ENCODE data around the gene TLN1. TPM values are rescaled to one million over a fixed set of nuclear protein-coding genes. Genes with fewer than 3 reads are reported as not detected.

TLN1 gene
- 181 and 228 TPM in 2 replicates for total RNA-seq

DNA sequence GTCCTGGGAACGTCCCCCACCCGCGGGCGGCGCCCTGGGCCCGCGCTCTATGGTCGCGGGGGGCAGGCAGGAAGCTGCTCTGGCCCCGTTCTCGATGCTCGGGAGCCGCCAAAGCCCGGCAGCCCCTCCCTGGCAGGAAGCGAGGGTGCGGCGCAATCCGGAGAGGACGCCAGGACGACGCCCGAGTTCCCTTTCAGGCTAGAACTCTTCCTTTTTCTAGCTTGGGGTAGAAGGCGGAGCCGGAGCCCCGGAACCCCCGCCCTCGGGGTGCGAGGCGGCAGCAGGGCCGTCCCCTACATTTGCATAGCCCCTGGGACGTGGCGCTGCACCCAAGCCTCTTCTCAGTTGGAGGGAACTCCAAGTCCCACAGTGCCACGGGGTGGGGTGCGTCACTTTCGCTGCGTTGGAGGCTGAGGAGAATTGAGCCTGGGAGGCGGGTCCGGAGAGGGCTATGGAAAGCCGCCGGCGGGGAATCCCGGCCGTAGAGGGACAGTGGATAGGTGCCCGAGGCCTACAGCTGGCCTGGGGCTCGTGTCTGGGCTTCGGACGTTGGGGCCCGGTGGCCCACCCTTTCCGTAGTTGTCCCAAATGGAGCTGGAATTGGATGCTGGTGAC is at the start of gene TLN1, which contains the start of gene CREB3:
TLN1 (minus strand) TSS at position 11 of the 615 bp plus-strand sequence. CDS start 6,501 bp downstream, outside the sequence.
CREB3 (plus strand) TSS at position 482 of the 615 bp plus-strand sequence; CDS start at position 589, 107 bp downstream.

GRCh38 chr9:35754264-35754663 is 22.3 kb upstream of the TLN1 start, which contains the start of gene MSMP:
MSMP (minus strand) TSS chr9:35754276; CDS start chr9:35754129, 147 bp downstream.

DNA sequence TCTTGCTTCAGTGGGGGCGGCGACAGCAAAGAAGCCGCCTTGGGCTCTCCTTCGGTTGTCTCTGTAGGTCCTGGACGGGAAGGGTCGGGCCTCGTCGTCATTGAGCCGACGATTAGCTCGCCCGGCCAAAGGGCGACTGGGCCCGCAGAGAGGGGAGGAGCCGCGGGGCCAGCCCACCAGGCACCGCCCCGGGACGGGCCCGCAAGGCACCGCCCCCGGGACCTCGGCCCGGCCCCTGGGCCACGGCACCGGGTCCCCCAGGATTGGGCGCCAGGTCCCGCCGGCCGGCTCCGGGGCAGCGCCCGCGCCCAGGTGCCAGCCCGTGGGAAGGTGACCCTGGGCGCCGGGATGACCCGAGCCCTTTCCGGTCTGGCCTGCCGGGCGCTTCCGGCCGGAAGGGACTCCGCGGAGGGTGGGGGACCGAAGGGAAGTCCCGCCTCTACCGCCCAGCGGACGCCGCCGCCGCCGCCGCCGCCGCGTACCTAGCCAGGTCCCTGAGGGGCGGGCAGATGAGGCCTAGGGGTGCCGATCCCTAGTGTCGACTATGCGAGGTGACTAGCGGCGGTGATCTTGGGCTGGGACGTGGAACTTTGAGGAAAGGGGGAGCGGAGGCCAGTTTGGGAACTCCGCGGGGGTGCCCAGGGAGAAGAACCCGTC is 17.0 kb upstream of the TLN1 start, which contains the start of the genes GBA2 and RGP1:
GBA2 (minus strand) TSS at position 371 of the 657 bp plus-strand sequence. CDS start 524 bp downstream, outside the sequence.
RGP1 (plus strand) TSS at position 430 of the 657 bp plus-strand sequence. CDS start 469 bp downstream, outside the sequence.

GRCh38 chr9:35689542-35690293 is 42.3 kb downstream of the TLN1 start, which contains the start of gene TPM2:
TPM2 (minus strand) TSS chr9:35689925; CDS start chr9:35689817, 108 bp downstream.

GRCh38 chr9:35673132-35674024 is 58.6 kb downstream of the TLN1 start, which contains the start of gene CA9:
CA9 (plus strand) TSS chr9:35673928; CDS start chr9:35673960, 32 bp downstream.

DNA sequence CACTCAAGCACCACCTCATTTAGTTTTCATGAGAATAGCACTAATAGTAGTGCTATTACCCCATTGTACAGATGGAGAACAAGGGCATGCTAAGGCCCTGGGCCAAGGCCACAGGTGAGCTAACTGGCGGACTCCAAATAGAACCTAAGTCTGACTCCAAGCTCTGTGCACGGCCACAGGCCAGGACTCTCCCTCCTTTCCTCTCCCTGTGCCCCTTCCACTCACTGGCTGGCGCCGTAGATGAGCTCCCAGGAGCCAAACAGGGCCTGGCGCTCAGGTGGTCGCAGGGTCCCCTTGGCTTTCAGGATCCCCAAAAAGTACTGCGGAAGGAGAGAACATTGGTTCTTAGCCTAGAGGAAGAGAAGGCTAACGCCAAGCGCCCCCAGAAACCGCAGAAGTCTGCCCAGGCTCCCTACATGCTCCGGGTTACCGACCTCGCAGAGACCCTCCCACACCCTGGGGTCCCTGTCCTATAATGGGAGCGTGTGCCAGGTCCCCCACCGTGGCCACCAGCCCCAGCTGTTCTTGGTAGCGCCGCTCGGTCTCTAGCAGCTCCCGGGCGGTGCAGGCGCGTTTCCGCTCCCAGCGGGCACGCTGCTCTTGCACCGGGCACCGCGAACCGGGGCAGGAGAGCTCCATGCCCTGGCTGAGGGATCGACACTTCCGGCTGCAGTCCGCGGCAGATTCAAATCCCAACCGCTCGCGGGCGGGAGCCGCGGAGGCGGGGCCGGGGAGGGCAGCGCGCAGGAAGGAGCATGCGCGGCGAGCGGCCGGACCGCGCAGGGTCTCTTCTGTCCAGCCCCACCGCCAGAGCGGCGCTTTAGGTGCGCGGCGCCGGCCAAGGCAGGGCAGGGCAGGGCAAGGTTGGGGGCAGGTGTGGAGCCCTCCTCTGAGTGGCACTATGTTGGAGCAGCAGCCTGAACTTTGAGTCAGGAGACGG is 67.2 kb downstream of the TLN1 start, which contains the start of gene ARHGEF39:
ARHGEF39 (minus strand) TSS at position 665 of the 940 bp plus-strand sequence; CDS start at position 639, 26 bp downstream.

DNA sequence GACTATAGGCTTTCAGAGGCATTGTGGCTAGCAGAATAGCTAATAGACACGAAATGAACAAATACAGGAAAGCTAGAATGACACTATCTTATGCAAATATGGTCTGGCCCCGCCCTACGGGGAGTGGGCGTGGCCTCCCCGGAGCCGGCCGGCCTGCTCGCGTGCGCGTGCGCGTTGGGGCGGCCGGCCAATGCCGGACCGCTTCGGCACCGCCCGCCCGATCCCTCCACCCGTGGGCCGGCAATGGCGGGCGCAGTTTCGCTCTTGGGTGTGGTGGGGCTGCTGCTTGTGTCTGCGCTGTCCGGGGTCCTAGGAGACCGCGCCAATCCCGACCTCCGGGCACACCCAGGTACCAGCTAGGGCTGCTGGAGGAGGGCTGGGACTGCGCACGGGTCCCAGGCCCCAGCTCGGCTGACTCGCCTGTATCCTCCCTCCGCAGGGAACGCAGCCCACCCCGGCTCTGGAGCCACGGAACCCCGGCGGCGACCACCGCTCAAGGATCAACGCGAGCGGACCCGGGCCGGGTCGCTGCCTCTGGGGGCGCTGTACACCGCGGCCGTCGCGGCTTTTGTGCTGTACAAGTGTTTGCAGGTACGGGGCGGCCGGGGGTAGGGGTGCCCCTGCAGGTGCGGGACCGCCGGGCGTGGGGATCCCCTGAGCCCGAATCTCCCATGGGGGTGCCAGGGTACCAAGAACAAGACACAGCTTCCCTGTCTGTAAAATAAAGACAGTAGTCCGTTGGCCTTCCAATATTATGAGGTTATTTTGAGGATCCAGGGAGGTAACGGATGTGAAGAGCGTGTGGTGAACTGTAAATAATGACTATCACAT is 73.6 kb downstream of the TLN1 start, which contains the start of gene CCDC107:
CCDC107 (plus strand) TSS at position 156 of the 831 bp plus-strand sequence; CDS start at position 244, 88 bp downstream.

GRCh38 chr9:35657546-35658136 is 74.4 kb downstream of the TLN1 start, which contains the start of gene RMRP:
RMRP (minus strand) TSS chr9:35658019.

DNA sequence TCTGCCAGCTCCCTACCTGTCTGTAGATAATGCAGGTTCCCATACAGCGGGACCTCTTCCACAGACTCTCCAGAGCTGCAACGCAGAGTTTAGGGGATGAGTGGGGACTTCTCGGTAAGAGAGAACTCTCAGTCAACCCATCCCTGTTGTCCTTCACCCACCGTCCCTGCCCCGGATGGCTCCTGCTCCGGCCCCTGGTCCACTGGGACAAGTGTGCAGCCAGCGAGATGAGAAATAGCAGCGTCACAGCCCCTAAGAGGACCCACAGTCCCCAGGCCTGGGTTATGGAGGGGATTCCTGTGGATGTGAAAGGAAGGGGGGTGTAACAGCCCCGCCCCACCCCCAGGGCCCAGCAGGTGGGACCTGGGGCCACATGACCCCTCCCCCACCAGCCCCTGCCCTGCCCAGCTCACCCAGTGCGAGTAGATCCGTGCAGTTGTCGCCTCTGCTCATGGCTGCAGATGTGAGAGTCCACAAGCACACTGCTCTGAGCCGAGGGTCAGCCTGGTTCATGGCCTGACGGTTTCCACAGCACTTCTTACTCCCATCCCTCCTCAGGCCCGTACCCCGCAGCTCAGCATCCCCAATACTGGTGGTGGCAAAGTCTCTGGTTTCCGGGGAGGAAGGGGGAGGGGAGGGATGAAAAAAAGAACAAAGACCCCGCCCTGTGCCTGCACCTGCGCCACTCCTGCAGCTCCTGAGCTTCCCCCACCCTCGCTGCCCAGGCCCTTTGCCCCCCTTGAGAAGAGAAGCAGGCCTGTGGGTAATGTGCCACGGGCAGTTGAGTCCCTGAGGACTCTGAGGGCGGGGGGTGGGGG is 81.4 kb downstream of the TLN1 start, which contains the start of gene SIT1:
SIT1 (minus strand) TSS at position 591 of the 818 bp plus-strand sequence; CDS start at position 513, 78 bp downstream.

Other genes starting within 250 kb of the TLN1 start
- 14.9 and 17.8 TPM in 2 replicates for gene RUSC2, start 242.1 kb downstream of the TLN1 start, total RNA-seq
- 7.5 and 12.2 TPM in 2 replicates for gene TESK1, start 126.9 kb downstream of the TLN1 start, total RNA-seq
- 1.6 and 1.7 TPM in 2 replicates for gene CD72, start 113.8 kb downstream of the TLN1 start, total RNA-seq
- not detected in 2 replicates for gene SIT1, start 81.3 kb downstream of the TLN1 start, total RNA-seq
- gene RMRP, start 74.2 kb downstream of the TLN1 start, total RNA-seq, result 28,356 and 90,129 TPM in 2 replicates
- gene CCDC107, start 73.9 kb downstream of the TLN1 start, total RNA-seq, result 11.7 and 19.4 TPM in 2 replicates
- gene ARHGEF39, start 67.0 kb downstream of the TLN1 start, total RNA-seq, result 0.09 and 0.28 TPM in 2 replicates
- gene CA9, start 58.3 kb downstream of the TLN1 start, total RNA-seq, result 2.0 and 16.1 TPM in 2 replicates
- 1,100 and 1,291 TPM in 2 replicates for gene TPM2, start 42.3 kb downstream of the TLN1 start, total RNA-seq
- gene CREB3, start 471 bp upstream of the TLN1 start, total RNA-seq, result 71.5 and 79.1 TPM in 2 replicates
- gene GBA2, start 17.0 kb upstream of the TLN1 start, total RNA-seq, result 16.8 and 20.4 TPM in 2 replicates
- 10.2 and 11.6 TPM in 2 replicates for gene RGP1, start 17.1 kb upstream of the TLN1 start, total RNA-seq
- gene MSMP, start 22.1 kb upstream of the TLN1 start, total RNA-seq, result not detected in 2 replicates
- 15.5 and 22.6 TPM in 2 replicates for gene NPR2, start 59.4 kb upstream of the TLN1 start, total RNA-seq
- gene SPAG8, start 80.1 kb upstream of the TLN1 start, total RNA-seq, result 0.71 and 1.2 TPM in 2 replicates
- gene HINT2, start 82.8 kb upstream of the TLN1 start, total RNA-seq, result 22.2 and 30.4 TPM in 2 replicates
- not detected in 2 replicates for gene FAM221B, start 96.5 kb upstream of the TLN1 start, total RNA-seq
- gene TMEM8B, start 97.0 kb upstream of the TLN1 start, total RNA-seq, result 1.6 and 2.3 TPM in 2 replicates
- gene OR13J1, start 138.2 kb upstream of the TLN1 start, total RNA-seq, result not detected in 2 replicates
- 0.14 and 0.28 TPM in 2 replicates for gene HRCT1, start 174.0 kb upstream of the TLN1 start, total RNA-seq
- 0.18 TPM in 1 of 2 replicates, not detected in the other for gene SPAAR, start 177.3 kb upstream of the TLN1 start, total RNA-seq
- not detected in 2 replicates for gene OR2S2, start 226.0 kb upstream of the TLN1 start, total RNA-seq